Karpas-422 (cell line): ENCODE results near the gene NRXN3. TPM values are rescaled to one million over a fixed set of nuclear protein-coding genes. Genes with fewer than 3 reads are reported as not detected.

Experiments
- DNase-seq: peaks from one replicate; pipeline ENCODE4 v3.0.0-alpha.2; 2015
- H2AFZ ChIP-seq: fragments of 200-600 bp; sonication (generic); 2 replicates; pipeline ENCODE4 v1.6.1; 2014; ENCODE audit warnings: antibody characterized with exemption, low read length, mixed read lengths
- H3K27ac ChIP-seq: fragments of 200-600 bp; sonication (generic); 2 replicates; pipeline ENCODE4 v1.5.1; 2014; ENCODE audit warnings: mild to moderate bottlenecking, low read length, moderate library complexity
- H3K27me3 ChIP-seq: fragments of 200-600 bp; sonication (generic); 2 replicates; pipeline ENCODE4 v1.6.1; 2014; ENCODE audit warnings: low read length, mixed read lengths
- H3K36me3 ChIP-seq: fragments of 200-600 bp; sonication (generic); 2 replicates; pipeline ENCODE4 v1.6.1; 2014; ENCODE audit warnings: low read length, mixed read lengths; ENCODE audit not compliant: insufficient read depth
- H3K4me1 ChIP-seq: fragments of 200-600 bp; sonication (generic); 2 replicates; pipeline ENCODE4 v1.6.1; 2014; ENCODE audit warnings: mild to moderate bottlenecking, low read length, mixed read lengths
- H3K4me2 ChIP-seq: fragments of 200-600 bp; sonication (generic); 2 replicates; pipeline ENCODE4 v1.6.1; 2014; ENCODE audit warnings: low read length, low read depth, mild to moderate bottlenecking; ENCODE audit not compliant: poor library complexity, severe bottlenecking
- H3K4me3 ChIP-seq: fragments of 200-600 bp; sonication (generic); 2 replicates; pipeline ENCODE4 v1.5.1; 2014; ENCODE audit warnings: mild to moderate bottlenecking, antibody characterized with exemption, low read length, mixed read lengths
- H3K79me2 ChIP-seq: fragments of 200-600 bp; sonication (generic); 2 replicates; pipeline ENCODE4 v1.6.1; 2014; ENCODE audit warnings: mild to moderate bottlenecking, low read length, mixed read lengths
- H3K9ac ChIP-seq: fragments of 200-600 bp; sonication (generic); 2 replicates; pipeline ENCODE4 v1.6.0; 2014; ENCODE audit warnings: low read length
- H3K9me2 ChIP-seq: fragments of 200-600 bp; sonication (generic), shearing (Covaris generic); replicated peaks from 2 replicates; pipeline ENCODE4 v1.6.0; 2014; ENCODE audit warnings: mild to moderate bottlenecking, low read length, moderate library complexity; ENCODE audit not compliant: insufficient read depth
- H3K9me3 ChIP-seq: fragments of 300-700, 200-600 bp; sonication (generic); 2 replicates; pipeline ENCODE4 v1.6.1; 2014; ENCODE audit warnings: low read length, mixed read lengths
- H4K20me1 ChIP-seq: fragments of 200-600 bp; sonication (generic); 2 replicates; pipeline ENCODE4 v1.6.1; 2014; ENCODE audit warnings: mild to moderate bottlenecking, antibody characterized with exemption, low read length, low read depth; ENCODE audit not compliant: insufficient read depth
- total RNA-seq: library from RNA; depleted of rRNA; stranded (reverse); fragments of >200 nt; shearing (Covaris generic); gene quantifications from 2 replicates; pipeline ENCODE4 v1.2.3, GENCODE V29; 2014; ENCODE audit warnings: low replicate concordance

The NRXN3 gene
- total RNA-seq, 1 experiment from 2014 or later: not detected

- Histone ChIP-seq H3K4me2 (no peak overlapping the region), H3K9ac (no peak overlapping the region), H3K9me2 (no peaks in the 10 kb centered on the region; the same call in 1 of the 2 replicates), H3K79me2 (no peaks in the 10 kb centered on the region), H2AFZ (no peak overlapping the region), H3K4me3 (no peak overlapping the region), H3K4me1 (no peaks in the 10 kb centered on the region), H4K20me1 (no peaks in the 10 kb centered on the region), H3K9me3 (no peaks in the 10 kb centered on the region; the same call in 1 of the 2 replicates), H3K36me3 (no peaks in the 10 kb centered on the region), H3K27me3 (0 out of 2 replicates have a peak, but pooled peaks cover 3% of the 10 kb centered on the region), H3K27ac (no peak overlapping the region)
- DNase-seq: no peak
These were observed 1203.3 kb downstream of the NRXN3 start for GRCh38 chr14:79373451-79373850.

- no peaks in the 10 kb centered on the region; the same call in 1 of the 2 replicates for H3K9me2 ChIP-seq
- no peaks in the 10 kb centered on the region for H3K36me3 ChIP-seq
- H3K27ac ChIP-seq: no peak overlapping the region
- no peak overlapping the region for H3K4me2 ChIP-seq
- H2AFZ ChIP-seq: no peak overlapping the region
- H3K4me1 ChIP-seq: no peaks in the 10 kb centered on the region
- H3K4me3 ChIP-seq: no peak overlapping the region
- no peak overlapping the region for H3K9ac ChIP-seq
- no peaks in the 10 kb centered on the region for H3K79me2 ChIP-seq
- no peaks in the 10 kb centered on the region; the same call in 1 of the 2 replicates for H3K9me3 ChIP-seq
- no peak for DNase-seq
- no peaks in the 10 kb centered on the region for H4K20me1 ChIP-seq
- 0 out of 2 replicates have a peak, but pooled peaks cover 3% of the 10 kb centered on the region for H3K27me3 ChIP-seq
These were observed 1205.2 kb downstream of the NRXN3 start for GRCh38 chr14:79375356-79375755.

GRCh38 chr14:79376557-79376956 lies 1206.4 kb downstream of the NRXN3 start:
- H3K9me2 ChIP-seq: no peaks in the 10 kb centered on the region; the same call in 1 of the 2 replicates
- H3K9ac ChIP-seq: no peak overlapping the region
- no peaks in the 10 kb centered on the region for H3K9me3 ChIP-seq
- H3K4me1 ChIP-seq: no peaks in the 10 kb centered on the region
- no peak overlapping the region for H2AFZ ChIP-seq
- no peak for DNase-seq
- H3K27ac ChIP-seq: no peak overlapping the region
- H3K4me2 ChIP-seq: no peak overlapping the region
- H3K79me2 ChIP-seq: no peaks in the 10 kb centered on the region
- H4K20me1 ChIP-seq: no peaks in the 10 kb centered on the region
- no peak overlapping the region for H3K4me3 ChIP-seq
- no peaks in the 10 kb centered on the region for H3K36me3 ChIP-seq
- H3K27me3 ChIP-seq: no peaks in the 10 kb centered on the region

GRCh38 chr14:79378020-79378419 lies 1207.8 kb downstream of the NRXN3 start:
- H2AFZ ChIP-seq: no peak overlapping the region
- H3K79me2 ChIP-seq: no peaks in the 10 kb centered on the region
- H3K9me3 ChIP-seq: no peaks in the 10 kb centered on the region
- no peaks in the 10 kb centered on the region for H4K20me1 ChIP-seq
- no peak overlapping the region for H3K9ac ChIP-seq
- H3K36me3 ChIP-seq: no peaks in the 10 kb centered on the region
- no peak overlapping the region for H3K4me2 ChIP-seq
- no peaks in the 10 kb centered on the region for H3K4me1 ChIP-seq
- no peak overlapping the region for H3K4me3 ChIP-seq
- no peak overlapping the region for H3K27ac ChIP-seq
- no peak for DNase-seq
- no peaks in the 10 kb centered on the region; the same call in 1 of the 2 replicates for H3K9me2 ChIP-seq
- no peaks in the 10 kb centered on the region for H3K27me3 ChIP-seq

GRCh38 chr14:79379266-79379665 lies 1209.1 kb downstream of the NRXN3 start:
- Histone ChIP-seq H3K9me2 (no peaks in the 10 kb centered on the region), H3K79me2 (no peaks in the 10 kb centered on the region), H3K27ac (no peak overlapping the region), H4K20me1 (no peaks in the 10 kb centered on the region), H3K9ac (no peak overlapping the region), H3K27me3 (no peaks in the 10 kb centered on the region), H3K4me2 (no peak overlapping the region), H3K4me3 (no peak overlapping the region), H3K36me3 (no peaks in the 10 kb centered on the region), H2AFZ (no peak overlapping the region), H3K9me3 (no peaks in the 10 kb centered on the region), H3K4me1 (no peaks in the 10 kb centered on the region)
- DNase-seq: no peak

GRCh38 chr14:79383031-79383430 lies 1212.9 kb downstream of the NRXN3 start:
- H4K20me1 ChIP-seq: no peaks in the 10 kb centered on the region
- H3K27ac ChIP-seq: no peak overlapping the region
- no peaks in the 10 kb centered on the region for H3K9me3 ChIP-seq
- H3K4me3 ChIP-seq: no peak overlapping the region
- no peaks in the 10 kb centered on the region for H3K36me3 ChIP-seq
- no peak overlapping the region for H3K9ac ChIP-seq
- no peak for DNase-seq
- no peaks in the 10 kb centered on the region for H3K27me3 ChIP-seq
- no peaks in the 10 kb centered on the region for H3K79me2 ChIP-seq
- H2AFZ ChIP-seq: no peak overlapping the region
- H3K4me2 ChIP-seq: no peak overlapping the region
- no peaks in the 10 kb centered on the region for H3K9me2 ChIP-seq
- no peaks in the 10 kb centered on the region for H3K4me1 ChIP-seq

- no peak overlapping the region for H3K27ac ChIP-seq
- DNase-seq: no peak
These were observed 1213.3 kb downstream of the NRXN3 start for GRCh38 chr14:79383475-79383874.

GRCh38 chr14:79395061-79395460 lies 1224.9 kb downstream of the NRXN3 start:
- Histone ChIP-seq H3K9me3 (no peaks in the 10 kb centered on the region), H4K20me1 (no peaks in the 10 kb centered on the region), H3K4me3 (no peak overlapping the region), H3K4me2 (no peak overlapping the region), H3K4me1 (no peaks in the 10 kb centered on the region), H3K27me3 (0 out of 2 replicates have a peak, but pooled peaks cover 3% of the 10 kb centered on the region), H3K79me2 (no peaks in the 10 kb centered on the region), H3K36me3 (no peaks in the 10 kb centered on the region), H3K9me2 (no peaks in the 10 kb centered on the region), H3K27ac (no peak overlapping the region), H2AFZ (no peak overlapping the region), H3K9ac (no peak overlapping the region)
- DNase-seq: no peak

More at GRCh38 chr14:79383475-79383874, 1213.3 kb downstream of the NRXN3 start:
- Histone ChIP-seq H3K79me2 (no peaks in the 10 kb centered on the region), H3K9me3 (no peaks in the 10 kb centered on the region), H3K4me3 (no peak overlapping the region), H2AFZ (no peak overlapping the region), H3K27me3 (no peaks in the 10 kb centered on the region; the same call in 1 of the 2 replicates), H4K20me1 (no peaks in the 10 kb centered on the region), H3K36me3 (no peaks in the 10 kb centered on the region), H3K4me1 (no peaks in the 10 kb centered on the region), H3K4me2 (no peak overlapping the region), H3K9ac (no peak overlapping the region), H3K9me2 (no peaks in the 10 kb centered on the region)
